SW480 (cell line): ENCODE results near the gene TNFRSF12A.

Experiments
- DNase-seq: peaks from one replicate; pipeline ENCODE4 v3.0.0-alpha.2; 2016; ENCODE audit warnings: low spot score

Gene TNFRSF12A

GRCh38 chr16:3020247-3020603, at the start of gene TNFRSF12A:
TSS of gene TNFRSF12A (plus strand) at chr16:3020368. CDS start at chr16:3020398, 30 bp downstream.
- DNase-seq: peak; percentile 71

GRCh38 chr16:2970563-2970962, 49.6 kb upstream of the TNFRSF12A start:
- DNase-seq: no peak

- DNase-seq: no peak
Observed at GRCh38 chr16:2971134-2971984, 48.8 kb upstream of the TNFRSF12A start.

- no peak for DNase-seq
Observed at GRCh38 chr16:2971985-2972784, 48.0 kb upstream of the TNFRSF12A start.

- DNase-seq: no peak
Observed at GRCh38 chr16:2973093-2973492, 47.1 kb upstream of the TNFRSF12A start.

- no peak for DNase-seq
Observed at GRCh38 chr16:2973605-2974318, 46.4 kb upstream of the TNFRSF12A start.

GRCh38 chr16:2974319-2975056, 45.7 kb upstream of the TNFRSF12A start:
- no peak for DNase-seq

- no peak for DNase-seq
Observed at GRCh38 chr16:2975161-2975795, 44.9 kb upstream of the TNFRSF12A start.

GRCh38 chr16:2976201-2976600, 44.0 kb upstream of the TNFRSF12A start:
- no peak for DNase-seq

GRCh38 chr16:2976673-2977072, 43.5 kb upstream of the TNFRSF12A start:
- no peak for DNase-seq

GRCh38 chr16:2977440-2977839, 42.7 kb upstream of the TNFRSF12A start:
- DNase-seq: no peak

- no peak for DNase-seq
Observed at GRCh38 chr16:2979669-2980226, 40.4 kb upstream of the TNFRSF12A start.

GRCh38 chr16:2980227-2981176, 39.7 kb upstream of the TNFRSF12A start, which contains the start of gene PKMYT1:
TSS of gene PKMYT1 (minus strand) at chr16:2980446. CDS start at chr16:2979657, 789 bp downstream.
- peak; percentile 81 for DNase-seq

- DNase-seq: no peak
Observed at GRCh38 chr16:2981177-2981898, 38.8 kb upstream of the TNFRSF12A start.

- no peak for DNase-seq
Observed at GRCh38 chr16:2981899-2982250, 38.3 kb upstream of the TNFRSF12A start.

- no peak for DNase-seq
Observed at GRCh38 chr16:2982402-2982801, 37.8 kb upstream of the TNFRSF12A start.

GRCh38 chr16:2983706-2984136, 36.4 kb upstream of the TNFRSF12A start:
- peak; percentile 72 for DNase-seq

- no peak for DNase-seq
Observed at GRCh38 chr16:2985462-2985861, 34.7 kb upstream of the TNFRSF12A start.

- no peak for DNase-seq
Observed at GRCh38 chr16:2985893-2986355, 34.2 kb upstream of the TNFRSF12A start.
